ENCODE measurements around the gene TARS3.

TARS3 gene

DNA sequence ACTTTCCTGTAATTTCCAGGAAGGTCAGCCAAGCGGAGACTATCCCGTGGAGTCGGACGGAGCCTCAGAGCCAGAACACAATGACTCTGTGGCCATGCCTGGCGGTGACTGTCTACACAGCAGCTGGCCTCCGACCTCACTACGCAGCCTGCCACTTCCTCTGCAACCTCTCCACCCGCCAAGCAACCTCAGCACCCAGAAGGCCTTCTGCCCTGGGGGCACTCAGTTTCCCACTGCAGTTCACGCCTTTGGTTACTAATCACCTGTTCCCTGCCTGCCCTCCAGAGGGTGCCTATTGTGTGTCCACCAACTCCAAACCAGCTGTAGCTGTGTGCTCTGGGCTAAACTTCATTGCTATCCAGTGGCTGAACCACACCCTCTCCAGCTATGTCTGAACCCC is 116.1 kb downstream of the TARS3 start:
- TF ChIP-seq, protein P1, sequence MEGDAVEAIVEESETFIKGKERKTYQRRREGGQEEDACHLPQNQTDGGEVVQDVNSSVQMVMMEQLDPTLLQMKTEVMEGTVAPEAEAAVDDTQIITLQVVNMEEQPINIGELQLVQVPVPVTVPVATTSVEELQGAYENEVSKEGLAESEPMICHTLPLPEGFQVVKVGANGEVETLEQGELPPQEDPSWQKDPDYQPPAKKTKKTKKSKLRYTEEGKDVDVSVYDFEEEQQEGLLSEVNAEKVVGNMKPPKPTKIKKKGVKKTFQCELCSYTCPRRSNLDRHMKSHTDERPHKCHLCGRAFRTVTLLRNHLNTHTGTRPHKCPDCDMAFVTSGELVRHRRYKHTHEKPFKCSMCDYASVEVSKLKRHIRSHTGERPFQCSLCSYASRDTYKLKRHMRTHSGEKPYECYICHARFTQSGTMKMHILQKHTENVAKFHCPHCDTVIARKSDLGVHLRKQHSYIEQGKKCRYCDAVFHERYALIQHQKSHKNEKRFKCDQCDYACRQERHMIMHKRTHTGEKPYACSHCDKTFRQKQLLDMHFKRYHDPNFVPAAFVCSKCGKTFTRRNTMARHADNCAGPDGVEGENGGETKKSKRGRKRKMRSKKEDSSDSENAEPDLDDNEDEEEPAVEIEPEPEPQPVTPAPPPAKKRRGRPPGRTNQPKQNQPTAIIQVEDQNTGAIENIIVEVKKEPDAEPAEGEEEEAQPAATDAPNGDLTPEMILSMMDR (IDR thresholded peaks at IDR 0.05; ENCODE audit: borderline replicate concordance, control extremely low read depth, extremely low read depth, insufficient read depth, missing control alignments), result no peak
- in situ Hi-C loops (cut with MboI; ENCODE audit: low sequenced_read_pairs, unreplicated experiment), result no loop called here
- DNase-seq (ENCODE audit: low spot score), result no peak

DNA sequence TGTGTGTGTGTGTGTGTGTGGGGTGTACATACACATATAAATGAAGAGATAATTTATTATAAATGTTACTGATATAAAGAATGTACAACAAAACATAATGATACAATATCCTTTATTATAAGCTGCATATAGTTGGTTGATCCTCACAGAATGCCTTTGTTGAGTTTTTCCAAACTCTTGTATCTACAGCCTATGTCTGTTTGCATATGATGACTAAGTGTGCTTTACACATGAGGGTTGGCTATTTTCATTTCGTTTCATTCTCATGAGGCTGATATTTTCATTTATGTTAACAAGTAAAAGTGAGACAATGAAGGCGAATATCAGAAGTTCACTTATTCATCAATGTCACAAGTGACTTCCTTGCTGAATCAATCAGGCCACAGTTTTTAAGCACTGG is 117.2 kb downstream of the TARS3 start:
- DNase-seq (ENCODE audit: low spot score), result no peak
- in situ Hi-C loops (cut with MboI; ENCODE audit: low sequenced_read_pairs, unreplicated experiment), result no loop called here

DNA sequence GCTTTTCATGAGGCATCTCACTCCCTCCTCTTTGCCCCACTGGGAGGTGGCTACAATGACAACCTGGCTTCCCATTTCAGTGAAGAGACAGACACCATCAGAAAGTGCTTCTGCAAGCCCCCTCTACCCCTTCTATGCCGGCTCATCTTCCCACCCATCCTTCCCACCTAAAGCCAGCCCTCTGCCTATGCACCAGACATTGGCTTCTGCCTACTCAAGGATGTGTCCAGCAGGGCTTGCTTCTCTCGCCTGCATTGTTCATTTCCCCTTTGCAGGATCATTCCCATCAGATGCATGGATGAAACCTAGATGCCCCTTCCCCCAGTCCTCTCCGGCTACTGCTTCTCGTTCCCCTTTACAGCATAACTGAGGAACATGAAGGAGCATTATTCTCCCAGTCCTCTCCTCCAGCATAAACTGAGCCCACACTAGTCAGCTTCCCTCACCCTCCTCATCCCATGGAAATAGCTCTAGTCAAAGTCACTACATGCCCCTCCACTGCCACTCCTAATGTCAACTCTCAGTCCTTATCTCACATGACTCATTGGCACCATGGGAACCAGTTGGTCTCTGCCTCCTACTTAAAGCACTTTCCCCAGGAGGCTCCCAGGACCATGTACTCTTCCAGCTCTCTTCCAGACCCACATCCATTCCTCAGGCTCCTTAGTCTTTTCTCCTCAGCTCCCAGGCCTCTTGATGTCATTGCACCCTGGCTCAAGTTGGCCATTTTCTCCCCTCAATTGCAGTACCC is 120.0 kb downstream of the TARS3 start:
- TF ChIP-seq, protein P1 (IDR thresholded peaks at IDR 0.05; ENCODE audit: borderline replicate concordance, control extremely low read depth, extremely low read depth, insufficient read depth, missing control alignments), result no peak
- DNase-seq (ENCODE audit: low spot score), result no peak
- in situ Hi-C loops (cut with MboI; ENCODE audit: low sequenced_read_pairs, unreplicated experiment), result no loop called here

More for the DNA sequence above, 117.2 kb downstream of the TARS3 start:
- TF ChIP-seq, protein P1 (IDR thresholded peaks at IDR 0.05; ENCODE audit: borderline replicate concordance, control extremely low read depth, extremely low read depth, insufficient read depth, missing control alignments), result no peak

All from GM13976 (cell line).